Measurements from ENCODE around the gene ARHGEF35.
"Not testable (repeated sequence)": the region's sequence is repeated elsewhere in the genome, so short reads cannot be mapped to it uniquely, and the experiment has no call there.

ARHGEF35 gene

DNA sequence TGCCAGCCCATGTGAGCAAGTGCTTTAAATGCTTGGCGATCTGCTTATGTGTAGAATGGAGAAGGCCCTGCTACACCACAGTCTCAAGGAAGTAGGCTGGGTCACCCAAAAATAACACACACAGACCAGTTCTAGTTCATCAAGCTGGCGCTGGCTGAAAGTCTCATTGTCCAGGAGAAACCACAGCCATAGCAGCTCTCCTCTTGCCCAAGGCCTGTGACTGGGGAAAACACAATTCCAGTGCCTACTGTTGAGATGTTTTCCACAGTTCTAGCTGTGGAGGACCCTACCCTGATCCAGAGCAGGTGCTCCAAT, 16.5 kb downstream of the ARHGEF35 start:
- DNase-seq (ENCODE audit: extremely low read depth in 1 of 2, low read depth in 1 of 2), result not testable (repeated sequence)

DNA sequence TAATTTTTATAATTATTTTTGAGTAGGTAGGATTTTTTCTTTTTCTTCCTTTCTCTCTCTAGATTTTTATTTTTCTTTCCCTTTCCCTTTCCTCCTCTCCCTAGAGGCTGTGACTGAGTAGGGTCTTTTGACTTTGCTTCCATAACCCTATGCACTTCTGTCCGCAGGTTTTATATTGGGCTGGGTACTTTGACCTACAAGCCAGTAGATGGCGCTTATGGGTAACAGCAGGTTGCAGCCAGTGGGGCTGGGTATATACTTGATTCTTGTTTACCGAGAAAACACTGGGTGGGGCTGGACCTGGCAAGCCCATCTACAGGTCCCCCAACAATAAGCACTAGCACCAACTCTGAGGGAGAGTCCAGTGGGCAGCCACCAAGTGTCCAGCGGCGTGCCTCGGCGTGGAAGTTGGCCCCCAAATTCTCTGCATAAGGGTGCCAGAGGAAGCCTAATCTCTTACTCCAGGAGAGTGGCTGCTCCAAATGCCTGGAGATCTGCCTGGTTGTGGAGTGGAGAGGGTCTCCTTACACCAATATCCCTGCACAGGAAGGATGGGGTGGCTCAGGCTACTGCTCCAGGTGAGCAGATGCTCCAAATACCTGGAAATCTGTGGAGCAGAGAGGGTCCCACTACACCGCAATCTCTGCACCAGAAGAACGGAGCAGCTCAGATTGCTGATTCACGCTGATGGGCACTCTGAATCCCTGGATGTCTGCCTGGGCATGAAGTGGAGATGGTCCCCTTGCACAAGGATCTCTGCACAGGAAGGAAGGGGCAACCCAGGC, 17.1 kb downstream of the ARHGEF35 start:
- not testable (repeated sequence) for DNase-seq (ENCODE audit: extremely low read depth in 1 of 2, low read depth in 1 of 2)

DNA sequence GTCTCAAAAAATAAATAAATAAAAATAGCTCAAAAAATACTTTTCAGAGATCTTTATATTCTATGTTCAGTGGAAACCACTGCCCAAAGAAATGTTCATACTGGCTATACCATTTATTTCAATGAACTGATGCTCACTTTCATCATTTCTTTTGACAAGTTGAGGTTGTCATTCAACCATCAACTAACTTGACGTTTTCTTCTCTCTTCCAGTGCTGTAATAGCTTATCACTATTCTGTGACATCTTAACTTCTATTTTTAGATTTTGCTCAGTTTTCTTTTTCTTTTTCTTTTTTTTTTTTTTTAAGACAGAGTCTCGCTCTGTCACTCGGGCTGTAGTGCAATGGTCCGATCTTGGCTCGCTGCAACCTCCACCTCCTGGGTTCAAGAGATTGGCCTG, 21.0 kb downstream of the ARHGEF35 start:
- DNase-seq (ENCODE audit: extremely low read depth in 1 of 2, low read depth in 1 of 2), result no peak

DNA sequence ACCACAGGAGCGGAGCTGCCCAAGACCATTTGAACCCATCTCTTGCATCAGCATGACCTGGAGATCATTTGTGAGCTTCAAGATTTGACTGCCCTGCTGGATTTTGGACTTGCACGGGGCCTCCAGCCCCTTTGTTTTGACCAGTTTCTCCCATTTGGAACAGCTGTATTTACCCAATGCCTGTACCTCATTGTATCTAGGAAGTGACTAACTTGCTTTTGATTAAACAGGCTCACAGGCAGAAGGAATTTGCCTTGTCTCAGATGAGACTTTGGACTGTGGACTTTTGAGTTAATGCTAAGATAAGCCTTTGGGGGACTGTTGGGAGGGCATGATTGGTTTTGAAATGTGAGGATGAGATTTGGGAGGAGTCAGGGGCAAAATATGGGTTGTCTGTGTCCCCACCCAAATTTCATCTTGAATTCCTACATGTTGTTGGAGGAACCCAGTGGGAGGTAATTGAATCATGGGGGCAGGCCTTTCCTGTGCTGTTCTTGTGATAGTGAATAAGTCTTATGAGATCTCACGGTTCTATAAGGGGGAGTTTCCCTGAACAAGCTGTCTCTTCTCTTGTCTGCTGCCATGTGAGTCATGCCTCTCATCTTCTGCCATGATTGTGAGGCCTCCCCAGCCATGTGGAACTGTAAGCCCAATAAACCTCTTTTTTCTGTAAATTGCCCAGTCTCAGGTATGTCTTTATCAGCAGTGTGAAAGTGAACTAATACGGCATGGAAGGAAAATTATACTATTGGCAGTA, 23.9 kb downstream of the ARHGEF35 start:
- not testable (repeated sequence) for DNase-seq (ENCODE audit: extremely low read depth in 1 of 2, low read depth in 1 of 2)

DNA sequence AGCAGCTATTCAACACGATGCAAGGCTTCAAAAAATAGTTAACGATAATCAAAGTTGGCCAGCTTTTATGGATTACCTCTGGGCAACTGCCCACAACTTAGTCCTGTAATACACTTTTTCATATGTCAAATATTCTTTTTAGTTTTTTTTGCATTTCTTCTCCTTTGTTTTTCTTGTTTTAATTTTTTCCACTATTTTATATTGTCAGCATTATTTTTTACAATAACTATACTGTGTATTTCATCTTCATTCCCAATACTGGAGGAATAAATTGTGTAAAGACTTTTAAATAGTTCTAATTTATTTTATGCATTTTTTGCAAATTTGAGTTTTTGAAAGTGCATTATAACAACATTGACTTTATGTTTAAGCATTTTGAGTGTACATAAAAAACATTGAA, 30.8 kb downstream of the ARHGEF35 start:
- DNase-seq (ENCODE audit: extremely low read depth in 1 of 2, low read depth in 1 of 2), result no peak

DNA sequence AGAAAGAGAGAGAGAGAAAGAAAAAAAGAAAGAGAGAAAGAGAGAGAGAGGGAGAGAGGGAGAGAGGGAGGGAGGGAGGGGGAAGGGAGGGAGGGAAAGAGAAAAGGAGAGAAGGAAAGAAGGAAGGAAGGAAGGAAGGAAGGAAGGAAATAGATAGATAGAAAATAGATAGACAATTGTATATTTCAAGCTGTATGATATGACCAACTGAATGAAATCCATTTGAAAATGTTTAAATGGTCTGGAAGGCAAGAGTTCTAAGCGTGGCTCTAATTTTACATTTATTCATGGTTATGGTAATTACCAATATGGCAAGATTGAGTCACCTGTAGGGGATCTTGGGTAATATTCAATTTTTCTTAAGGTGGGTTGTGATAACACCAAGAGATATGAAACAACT, 36.8 kb downstream of the ARHGEF35 start:
- no peak for DNase-seq (ENCODE audit: extremely low read depth in 1 of 2, low read depth in 1 of 2)

DNA sequence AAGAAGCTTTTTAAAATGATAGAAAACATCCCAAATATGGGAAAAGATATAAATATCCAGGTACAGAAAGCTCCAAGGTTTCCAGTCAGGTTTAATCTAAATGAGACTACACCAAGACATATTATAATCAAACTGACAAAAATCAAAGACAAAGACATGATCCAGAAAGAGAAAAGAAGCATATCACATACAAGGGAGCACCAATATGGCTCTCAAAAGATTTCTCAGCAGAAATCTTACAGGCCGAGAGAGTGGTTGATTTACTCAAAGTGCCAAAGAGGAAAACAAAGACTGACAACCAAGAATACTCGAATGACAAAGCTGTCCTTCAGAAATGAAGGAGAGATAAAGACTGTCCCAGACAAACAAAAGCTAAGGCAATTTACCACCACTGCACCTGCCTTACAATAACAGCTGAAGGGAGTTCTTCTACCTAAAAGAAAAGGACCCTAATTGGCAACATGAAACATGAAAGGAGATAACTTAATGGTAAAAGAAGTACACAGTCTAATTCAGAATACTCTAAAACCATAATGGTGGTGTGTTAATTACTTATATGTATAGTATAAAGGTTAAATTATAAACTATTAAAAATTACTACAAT, 47.3 kb downstream of the ARHGEF35 start:
- no peak for DNase-seq (ENCODE audit: extremely low read depth in 1 of 2, low read depth in 1 of 2)

DNA sequence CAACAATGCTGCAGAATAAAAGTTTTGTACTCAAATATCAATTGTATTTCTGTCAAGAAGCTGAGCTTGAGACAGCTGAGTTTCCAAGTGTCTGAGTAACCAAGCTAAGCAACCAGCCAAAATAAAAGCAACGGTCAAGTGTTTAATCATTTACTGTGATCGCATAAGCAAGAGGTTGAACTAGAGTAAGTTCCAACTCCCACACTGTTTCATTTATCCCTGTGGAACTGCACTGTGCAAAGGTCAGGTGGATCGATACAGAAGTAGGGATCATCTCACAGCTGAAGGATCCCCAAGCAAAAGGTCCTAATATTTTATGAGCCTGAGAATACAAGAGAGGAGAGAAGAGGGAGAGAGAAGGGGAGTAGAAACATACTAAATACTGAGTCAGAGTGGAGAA, 51.2 kb downstream of the ARHGEF35 start:
- no peak for DNase-seq (ENCODE audit: extremely low read depth in 1 of 2, low read depth in 1 of 2)

DNA sequence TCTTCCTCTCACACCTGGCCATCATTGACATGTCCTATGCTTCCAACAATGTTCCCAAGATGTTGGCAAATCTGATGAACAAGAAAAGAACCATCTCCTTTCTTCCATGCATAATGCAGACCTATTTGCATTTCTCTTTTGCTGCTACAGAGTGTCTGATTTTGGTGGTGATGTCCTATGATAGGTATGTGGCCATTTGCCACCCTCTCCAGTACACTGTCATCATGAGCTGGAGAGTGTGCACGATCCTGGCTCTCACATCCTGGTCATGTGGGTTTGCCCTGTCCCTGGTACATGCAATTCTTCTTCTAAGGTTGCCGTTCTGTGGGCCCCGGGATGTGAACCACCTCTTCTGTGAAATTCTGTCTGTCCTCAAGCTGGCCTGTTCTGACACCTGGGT, 53.4 kb downstream of the ARHGEF35 start:
- DNase-seq (ENCODE audit: extremely low read depth in 1 of 2, low read depth in 1 of 2), result no peak

DNA sequence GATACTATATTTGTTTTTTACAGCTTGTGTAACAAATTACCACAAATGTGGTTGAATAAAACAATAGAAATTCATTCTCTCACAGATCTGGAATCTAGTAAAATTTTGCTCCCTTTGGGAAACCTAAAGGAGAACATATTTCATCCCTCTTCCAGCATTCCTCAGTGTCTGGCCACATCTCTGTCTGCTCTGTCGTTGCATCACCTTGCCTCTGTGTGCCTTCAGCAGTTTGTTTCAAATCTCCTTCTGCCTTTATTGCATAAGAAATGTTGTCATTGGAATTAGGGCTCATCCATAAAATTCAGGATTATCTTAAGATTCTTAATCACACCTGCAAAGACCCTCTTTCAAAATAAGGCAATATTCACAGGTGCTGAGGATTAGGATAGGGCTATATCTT, 58.1 kb downstream of the ARHGEF35 start:
- no peak for DNase-seq (ENCODE audit: extremely low read depth in 1 of 2, low read depth in 1 of 2)
